T-helper 1 cell treated with Interleukin-12 subunit alpha and Interleukin-12 subunit beta and Interleukin-4 antibody, amounts not matched to agents 30 ng/mL and 1 ng/mL, for 36 hours (primary cell): ENCODE data around the gene FLRT1. TPM values are rescaled to one million over a fixed set of nuclear protein-coding genes. Genes with fewer than 3 reads are reported as not detected.

Experiments used
- intact Hi-C: fragments of 100-400 bp; cut with micrococcal nuclease; formaldehyde crosslinking; loops from one replicate; pipeline ENCODE4 v1.15.1; 2024
- total RNA-seq: library from RNA; stranded (reverse); gene quantifications from 2 replicates; pipeline ENCODE4 v1.2.3, GENCODE V29; 2022

FLRT1 gene
- total RNA-seq, 1 donor from 2014 or later = not detected

- intact Hi-C loops = no loop called here
Measured at GRCh38 chr11:64063777-64064176, 28.0 kb downstream of the FLRT1 start.

GRCh38 chr11:64064374-64065140 is 28.8 kb downstream of the FLRT1 start:
- intact Hi-C loops = no loop called here

- intact Hi-C loops = no loop called here
Measured at GRCh38 chr11:64065141-64065465, 29.4 kb downstream of the FLRT1 start.

- intact Hi-C loops = no loop called here
Measured at GRCh38 chr11:64065712-64066111, 30.0 kb downstream of the FLRT1 start.

GRCh38 chr11:64067230-64067993 is 31.7 kb downstream of the FLRT1 start:
- intact Hi-C loops = no loop called here

- intact Hi-C loops = no loop called here
Measured at GRCh38 chr11:64068705-64069400, 33.1 kb downstream of the FLRT1 start.

- intact Hi-C loops = no loop called here
Measured at GRCh38 chr11:64069401-64070313, 33.9 kb downstream of the FLRT1 start.

GRCh38 chr11:64070314-64070681 is 34.6 kb downstream of the FLRT1 start:
- intact Hi-C loops = no loop called here

GRCh38 chr11:64071849-64072248 is 36.1 kb downstream of the FLRT1 start:
- intact Hi-C loops = no loop called here

- intact Hi-C loops = no loop called here
Measured at GRCh38 chr11:64072403-64072802, 36.7 kb downstream of the FLRT1 start.

GRCh38 chr11:64072871-64073270 is 37.1 kb downstream of the FLRT1 start:
- intact Hi-C loops = no loop called here

- intact Hi-C loops = no loop called here
Measured at GRCh38 chr11:64073542-64073941, 37.8 kb downstream of the FLRT1 start.

- intact Hi-C loops = no loop called here
Measured at GRCh38 chr11:64074239-64074638, 38.5 kb downstream of the FLRT1 start.

GRCh38 chr11:64076758-64077157 is 41.0 kb downstream of the FLRT1 start:
- intact Hi-C loops = no loop called here

- intact Hi-C loops = no loop called here
Measured at GRCh38 chr11:64077607-64078006, 41.9 kb downstream of the FLRT1 start.

- intact Hi-C loops = no loop called here
Measured at GRCh38 chr11:64078284-64078683, 42.6 kb downstream of the FLRT1 start.

GRCh38 chr11:64078905-64079304 is 43.2 kb downstream of the FLRT1 start:
- intact Hi-C loops = no loop called here

- intact Hi-C loops = no loop called here
Measured at GRCh38 chr11:64080390-64080789, 44.7 kb downstream of the FLRT1 start.

- intact Hi-C loops = no loop called here
Measured at GRCh38 chr11:64081745-64082442, 46.2 kb downstream of the FLRT1 start.

GRCh38 chr11:64083398-64084080 is 47.8 kb downstream of the FLRT1 start:
- intact Hi-C loops = no loop called here
